Stimulated activated naive CD8-positive, alpha-beta T cell treated with anti-CD3 and anti-CD28 coated beads, Interleukin-15, Interleukin-2, amounts not matched to agents 100 ng/mL and 50 ng/mL, for 24 hours (primary cell): Measurements from ENCODE around the gene ZNF239.
A peak's percentile ranks its signal among the peaks of the same experiment; 100 is the strongest.
"Not testable (repeated sequence)": the region's sequence is repeated elsewhere in the genome, so short reads cannot be mapped to it uniquely, and the experiment has no call there.

ENCODE experiments used
- H3K27ac Mint-ChIP-seq: one replicate; pipeline ENCODE4 v1.8.0; 2021; ENCODE audit warnings: mild to moderate bottlenecking, mixed read lengths
- H3K27me3 Mint-ChIP-seq: one replicate; pipeline ENCODE4 v1.8.0; 2021; ENCODE audit warnings: mixed read lengths
- H3K36me3 Mint-ChIP-seq: one replicate; pipeline ENCODE4 v1.8.0; 2021; ENCODE audit warnings: low read depth, mixed read lengths
- H3K4me1 Mint-ChIP-seq: one replicate; pipeline ENCODE4 v1.8.0; 2021; ENCODE audit warnings: low read depth, mixed read lengths
- H3K4me3 Mint-ChIP-seq: one replicate; pipeline ENCODE4 v1.8.0; 2021; ENCODE audit warnings: mild to moderate bottlenecking, mixed read lengths
- H3K9me3 Mint-ChIP-seq: one replicate; pipeline ENCODE4 v1.8.0; 2021; ENCODE audit warnings: mixed read lengths

Gene ZNF239

DNA sequence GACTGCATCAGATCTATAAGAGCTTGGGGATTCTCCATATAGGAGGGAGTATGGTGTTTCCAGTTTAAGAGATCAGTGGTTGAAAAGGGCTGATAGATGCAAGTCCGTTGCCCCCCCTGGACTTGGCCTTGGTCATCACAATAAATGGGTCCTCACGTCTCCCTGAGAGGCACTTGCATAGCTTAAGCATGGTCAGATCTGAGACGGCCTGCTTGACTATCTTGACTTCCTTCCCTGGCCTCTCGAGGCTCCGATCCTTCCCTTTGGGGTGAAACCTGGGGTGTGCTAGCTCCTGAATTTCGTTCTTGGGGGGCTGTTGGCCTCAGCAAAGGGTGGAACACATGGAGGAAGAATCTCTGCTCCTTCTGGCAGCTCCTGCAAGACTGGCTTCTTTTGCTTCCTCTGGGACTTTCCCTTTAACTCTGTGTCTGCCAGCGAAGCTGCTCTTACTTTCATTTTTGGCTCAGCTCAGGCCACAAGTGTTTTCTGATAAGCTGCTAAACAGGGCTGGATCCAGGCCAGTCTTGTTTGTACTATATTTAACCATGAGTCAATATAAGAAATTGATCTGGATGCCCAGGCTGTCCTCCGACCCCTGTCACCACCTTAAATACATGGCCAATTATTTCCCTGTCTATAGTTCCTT lies 20.7 kb upstream of the ZNF239 start:
- Mint-ChIP-seq H3K27ac (peak overlapping the region; percentile 73), H3K27me3 (peaks cover 4% of the 10 kb centered on the region), H3K9me3 (peaks cover 14% of the 10 kb centered on the region), H3K36me3 (no peaks in the 10 kb centered on the region), H3K4me1 (peaks cover 31% of the 10 kb centered on the region), H3K4me3 (peak overlapping the region; percentile 75)

DNA sequence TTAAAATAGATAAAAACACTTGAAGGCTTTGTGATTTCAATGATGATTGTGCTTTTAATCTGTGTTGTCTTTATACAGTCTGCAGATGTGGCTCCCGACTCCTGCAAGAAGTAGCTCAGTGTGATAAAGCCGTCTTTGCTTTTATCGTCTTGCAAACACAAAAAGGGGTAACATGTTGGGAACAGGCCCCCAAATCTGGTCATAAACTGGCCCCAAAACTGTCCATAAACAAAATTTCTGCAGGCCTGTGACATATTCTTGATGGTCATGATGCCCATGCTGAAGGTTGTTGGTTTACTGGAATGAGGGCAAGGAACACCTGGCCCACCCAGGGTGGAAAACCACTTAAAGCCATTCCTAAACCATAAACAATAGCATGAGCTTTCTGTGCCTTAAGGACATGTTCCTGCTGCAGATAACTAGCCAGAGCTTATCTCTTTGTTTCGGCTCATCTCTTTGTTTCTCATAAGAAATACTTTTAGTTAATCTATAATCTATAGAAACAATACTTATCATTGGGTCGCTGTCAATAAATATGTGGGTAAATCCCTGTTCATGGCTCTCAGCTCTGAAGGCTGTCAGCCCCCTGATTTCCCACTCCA lies 17.0 kb upstream of the ZNF239 start:
- Mint-ChIP-seq H3K4me3 (no peak overlapping the region), H3K27ac (no peak overlapping the region), H3K9me3 (peaks cover 14% of the 10 kb centered on the region), H3K36me3 (no peaks in the 10 kb centered on the region), H3K4me1 (peaks cover 25% of the 10 kb centered on the region), H3K27me3 (peaks cover 9% of the 10 kb centered on the region)

DNA sequence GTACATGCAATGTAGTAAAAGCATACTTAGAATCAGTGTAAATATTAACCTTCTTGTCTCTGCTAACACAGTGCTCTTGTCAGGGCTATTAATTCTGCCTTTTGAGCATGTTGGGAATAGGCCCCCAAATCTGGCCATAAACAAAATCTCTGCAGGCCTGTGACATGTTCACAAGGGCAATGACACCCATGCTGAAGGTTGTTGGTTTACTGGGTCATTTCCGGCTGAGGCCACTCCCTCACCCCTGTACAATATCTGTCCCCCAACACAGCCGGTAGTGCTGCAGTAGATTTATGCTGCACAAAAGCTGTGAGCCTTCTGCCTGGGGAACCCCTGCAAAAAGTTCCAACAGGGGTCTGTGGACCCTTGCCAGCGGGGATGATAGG lies 12.3 kb upstream of the ZNF239 start:
- not testable (repeated sequence) for H3K9me3 Mint-ChIP-seq, H3K4me1 Mint-ChIP-seq, H3K27ac Mint-ChIP-seq, H3K27me3 Mint-ChIP-seq, H3K36me3 Mint-ChIP-seq, H3K4me3 Mint-ChIP-seq

DNA sequence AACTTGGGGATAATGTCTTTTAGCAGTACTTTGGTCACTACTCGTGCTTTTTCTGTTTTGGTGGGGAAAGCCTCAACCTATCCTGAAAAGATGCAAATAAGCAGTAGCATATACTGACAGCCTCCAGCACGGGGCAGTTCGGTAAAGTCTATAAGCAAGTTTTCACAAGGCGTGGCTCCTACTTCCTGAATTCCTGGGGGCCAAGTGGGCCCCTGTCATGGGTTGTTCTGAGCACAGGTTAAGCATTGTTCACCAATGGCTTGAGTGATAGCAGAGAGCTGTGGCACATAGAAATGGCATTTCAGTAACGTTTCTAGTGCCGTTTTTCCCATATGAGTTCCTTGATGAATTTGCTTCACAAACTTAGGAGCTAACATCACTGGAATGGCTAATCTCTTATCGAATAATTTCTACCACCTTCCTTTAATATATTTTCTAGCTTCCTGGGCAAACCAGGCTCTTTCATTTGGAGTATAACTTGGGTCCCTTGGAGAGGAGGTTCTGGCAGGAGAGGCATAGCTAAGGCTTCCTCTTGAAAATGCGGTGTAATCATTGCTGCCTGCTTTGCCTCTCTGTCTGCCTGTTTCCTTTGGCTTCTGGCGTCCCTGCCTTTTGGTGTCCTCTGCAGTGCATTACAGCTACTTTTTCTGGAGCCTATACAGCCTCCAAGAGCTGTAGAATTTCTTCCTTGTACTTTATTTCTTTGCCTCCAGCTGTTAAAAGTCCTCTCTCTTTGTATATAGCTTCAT lies 11.7 kb upstream of the ZNF239 start:
- peaks cover 5% of the 10 kb centered on the region for H3K27me3 Mint-ChIP-seq
- H3K36me3 Mint-ChIP-seq: no peaks in the 10 kb centered on the region
- no peaks in the 10 kb centered on the region for H3K9me3 Mint-ChIP-seq
- no peak overlapping the region for H3K4me3 Mint-ChIP-seq
- H3K27ac Mint-ChIP-seq: no peak overlapping the region
- H3K4me1 Mint-ChIP-seq: peaks cover 10% of the 10 kb centered on the region

DNA sequence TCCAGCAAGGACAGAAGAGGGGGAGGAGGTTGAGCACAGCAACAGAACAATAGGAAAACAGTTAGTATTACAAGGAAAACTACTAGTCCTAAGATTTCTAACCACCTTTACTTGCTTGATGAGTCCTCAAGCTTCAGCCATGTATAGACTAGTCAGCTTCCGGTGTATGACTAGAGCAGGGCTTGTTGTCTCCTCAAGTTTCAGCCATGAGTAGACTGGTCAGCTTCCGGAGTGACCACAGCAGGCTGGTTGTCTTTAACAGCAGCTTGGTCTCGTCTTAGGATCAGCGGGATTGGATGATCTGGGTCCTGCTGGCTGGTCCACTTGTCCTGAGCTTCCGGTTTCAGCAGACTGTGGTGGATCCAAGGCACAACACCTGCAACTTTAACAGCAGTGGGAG lies 10.6 kb upstream of the ZNF239 start:
- H3K36me3 Mint-ChIP-seq: no peaks in the 10 kb centered on the region
- peaks cover 10% of the 10 kb centered on the region for H3K4me1 Mint-ChIP-seq

DNA sequence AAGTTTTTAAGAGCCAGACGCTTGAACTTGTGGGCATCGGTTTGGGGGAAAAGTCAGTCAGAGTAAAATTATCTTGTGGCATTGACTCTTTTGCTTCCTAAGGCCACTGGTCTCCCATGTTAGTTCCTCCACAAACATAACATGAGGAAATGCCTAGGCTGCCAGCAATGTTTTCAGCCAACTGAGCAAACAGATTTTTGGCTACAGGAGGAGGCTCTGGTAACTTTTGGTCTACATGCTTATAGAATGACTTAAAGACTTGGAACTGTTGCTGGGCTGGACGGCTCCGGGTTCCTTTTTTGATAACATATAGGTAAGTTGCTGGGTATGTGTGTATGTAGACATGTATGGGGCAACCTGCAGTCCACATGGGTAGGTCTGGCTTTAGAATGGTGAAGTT lies 9.6 kb upstream of the ZNF239 start:
- peaks cover 5% of the 10 kb centered on the region for H3K27me3 Mint-ChIP-seq
- H3K4me3 Mint-ChIP-seq: no peak overlapping the region
- no peak overlapping the region for H3K27ac Mint-ChIP-seq
- H3K9me3 Mint-ChIP-seq: no peaks in the 10 kb centered on the region
- H3K36me3 Mint-ChIP-seq: no peaks in the 10 kb centered on the region
- H3K4me1 Mint-ChIP-seq: peaks cover 10% of the 10 kb centered on the region

More for the DNA sequence above, 10.6 kb upstream of the ZNF239 start:
- Mint-ChIP-seq H3K9me3 (no peaks in the 10 kb centered on the region), H3K27ac (no peak overlapping the region), H3K27me3 (peaks cover 5% of the 10 kb centered on the region), H3K4me3 (no peak overlapping the region)

DNA sequence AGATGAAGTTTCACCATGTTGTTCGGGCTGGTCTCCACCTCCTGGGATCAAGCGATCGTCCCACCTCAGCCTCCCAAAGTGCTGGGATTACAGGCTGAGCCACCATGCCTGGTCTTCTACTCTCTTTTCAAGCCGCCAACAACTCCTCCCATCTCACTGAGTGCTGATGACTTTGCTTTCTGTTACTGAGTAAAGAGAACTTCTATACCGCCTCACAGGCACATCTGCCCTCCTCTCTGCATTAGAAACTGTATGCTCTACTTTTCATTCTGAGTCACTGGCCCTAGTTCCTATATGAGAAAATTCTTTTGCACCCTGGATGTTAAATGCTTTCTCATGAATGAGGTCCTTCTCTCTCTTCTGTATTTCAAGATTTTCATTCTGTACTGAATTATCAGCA lies 2.2 kb upstream of the ZNF239 start:
- H3K27me3 Mint-ChIP-seq: no peaks in the 10 kb centered on the region
- peaks cover 35% of the 10 kb centered on the region for H3K9me3 Mint-ChIP-seq
- no peak overlapping the region for H3K27ac Mint-ChIP-seq
- H3K36me3 Mint-ChIP-seq: peaks cover 46% of the 10 kb centered on the region
- peaks cover 48% of the 10 kb centered on the region for H3K4me1 Mint-ChIP-seq
- no peak overlapping the region for H3K4me3 Mint-ChIP-seq

DNA sequence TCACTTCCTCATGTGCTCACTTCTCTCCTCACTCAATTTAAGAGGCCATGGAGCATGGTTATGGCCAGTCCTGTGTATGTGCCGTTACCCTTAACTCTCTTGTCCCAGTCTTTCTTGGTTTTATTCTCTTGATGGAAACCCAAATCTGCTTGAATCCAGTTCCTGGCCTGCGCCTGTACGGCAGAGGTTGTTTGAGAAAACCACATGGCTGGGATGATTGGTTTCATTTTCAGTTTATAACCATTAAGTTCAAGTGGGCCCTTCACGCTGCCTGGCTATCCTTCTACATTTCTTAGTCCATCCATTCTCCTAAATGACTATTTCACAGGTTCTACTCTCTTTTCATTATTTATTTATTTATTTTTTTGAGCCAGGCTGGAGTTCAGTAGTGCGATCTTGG lies 1.6 kb upstream of the ZNF239 start:
- H3K27ac Mint-ChIP-seq: peak overlapping the region; percentile 66
- H3K4me1 Mint-ChIP-seq: peaks cover 52% of the 10 kb centered on the region
- peak overlapping the region; percentile 38 for H3K4me3 Mint-ChIP-seq
- peaks cover 48% of the 10 kb centered on the region for H3K36me3 Mint-ChIP-seq
- H3K27me3 Mint-ChIP-seq: no peaks in the 10 kb centered on the region
- peaks cover 35% of the 10 kb centered on the region for H3K9me3 Mint-ChIP-seq

DNA sequence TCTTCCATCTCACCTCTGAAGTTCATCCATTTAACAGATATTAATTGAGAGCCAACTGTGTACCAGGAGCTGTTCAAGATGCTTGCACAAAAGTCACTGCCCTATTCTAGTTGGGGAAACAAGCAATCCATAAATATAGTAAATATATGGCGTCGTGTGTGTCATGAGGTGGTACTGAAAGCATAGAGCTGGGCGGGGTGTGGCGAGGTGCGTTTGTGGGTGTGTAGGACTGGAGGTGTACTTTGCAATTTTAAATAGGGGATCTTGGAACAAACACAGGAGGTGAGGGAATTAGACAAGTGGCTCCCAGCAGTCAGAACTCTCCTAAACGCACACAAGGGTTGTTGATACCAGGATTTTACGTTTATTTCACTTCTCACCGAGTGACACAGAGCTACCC lies 490 bp upstream of the ZNF239 start:
- Mint-ChIP-seq H3K27ac (peak overlapping the region; percentile 55), H3K36me3 (peaks cover 59% of the 10 kb centered on the region), H3K9me3 (peaks cover 40% of the 10 kb centered on the region), H3K4me1 (peaks cover 59% of the 10 kb centered on the region), H3K4me3 (peak overlapping the region; percentile 76), H3K27me3 (no peaks in the 10 kb centered on the region)

DNA sequence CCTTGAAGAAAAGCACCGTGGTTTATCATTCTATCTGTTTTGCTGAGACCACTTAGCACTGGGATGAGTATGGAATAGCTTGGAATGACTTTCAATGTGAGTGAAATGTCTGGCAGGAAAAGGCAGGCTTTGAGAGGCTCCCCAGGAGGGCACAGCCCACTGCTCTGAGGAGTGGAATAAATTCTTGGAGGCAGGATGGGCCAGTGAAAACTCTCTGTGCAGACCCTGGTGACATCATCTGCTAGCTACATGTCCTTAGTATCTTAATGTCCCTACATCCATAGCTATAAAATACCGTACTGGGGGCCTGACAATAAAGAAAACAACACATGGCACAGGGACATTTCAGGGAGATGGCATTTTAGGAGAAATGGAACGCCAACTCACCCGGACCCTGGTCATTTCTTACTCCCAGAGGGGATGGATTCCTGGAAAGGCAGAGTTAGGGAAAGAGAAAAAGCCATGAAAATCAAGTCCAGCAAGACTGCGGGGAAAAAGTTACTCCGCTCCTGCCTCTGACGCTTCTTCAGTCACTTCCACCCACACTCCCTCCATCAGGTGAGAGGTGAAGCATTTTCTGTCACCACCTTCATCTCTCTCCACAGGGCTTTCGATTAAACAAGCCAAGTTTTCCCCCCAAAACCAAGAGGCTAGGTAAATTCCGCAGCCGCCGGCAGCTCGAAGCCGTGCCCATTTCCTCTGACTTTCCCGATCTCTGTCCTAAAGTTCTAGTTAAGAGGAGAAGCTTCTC lies 991 bp downstream of the ZNF239 start:
- peaks cover 59% of the 10 kb centered on the region for H3K4me1 Mint-ChIP-seq
- H3K9me3 Mint-ChIP-seq: peaks cover 40% of the 10 kb centered on the region
- peaks cover 59% of the 10 kb centered on the region for H3K36me3 Mint-ChIP-seq
- peak overlapping the region; percentile 76 for H3K27ac Mint-ChIP-seq
- H3K27me3 Mint-ChIP-seq: no peaks in the 10 kb centered on the region
- peak overlapping the region; percentile 81 for H3K4me3 Mint-ChIP-seq

DNA sequence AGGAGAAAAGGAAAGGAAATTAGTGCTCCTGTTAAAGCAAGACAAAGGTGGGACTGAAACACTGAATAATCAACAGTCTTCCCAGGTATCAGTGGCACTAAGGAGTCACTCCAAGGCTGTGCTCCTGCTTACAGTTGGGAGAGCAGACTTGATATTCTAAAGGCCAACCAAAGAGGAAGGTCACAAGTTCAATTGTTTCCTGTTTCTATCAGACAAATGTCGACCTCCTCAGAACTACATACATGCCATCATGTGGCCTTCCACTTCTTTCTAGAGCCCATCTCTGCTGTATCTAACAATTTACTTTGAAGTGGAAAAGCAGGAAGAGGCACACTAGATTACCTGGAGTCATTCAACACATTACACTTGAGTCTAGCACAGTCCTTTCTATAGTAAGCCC lies 3.4 kb downstream of the ZNF239 start:
- Mint-ChIP-seq H3K9me3 (peaks cover 27% of the 10 kb centered on the region), H3K4me3 (no peak overlapping the region), H3K27me3 (no peaks in the 10 kb centered on the region), H3K36me3 (peaks cover 52% of the 10 kb centered on the region), H3K4me1 (peaks cover 50% of the 10 kb centered on the region), H3K27ac (no peak overlapping the region)

DNA sequence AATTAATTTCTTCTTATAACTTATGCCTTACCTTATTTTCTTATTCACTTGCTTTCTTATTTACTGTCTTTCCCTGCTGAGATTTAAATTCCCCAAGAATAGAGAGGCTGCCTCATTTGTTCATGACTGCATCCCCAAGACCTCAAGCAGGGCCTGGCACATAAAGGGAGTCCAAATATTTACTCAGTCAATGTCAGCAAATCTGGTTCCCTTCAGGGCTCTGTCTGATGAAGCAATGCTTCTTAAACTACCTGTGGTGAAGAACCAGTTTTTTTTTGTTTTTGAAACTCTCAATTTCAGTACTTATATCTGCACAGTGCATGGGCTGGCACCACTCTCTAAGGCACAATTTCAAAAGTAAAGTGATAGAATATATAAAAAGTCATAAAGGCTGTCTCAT lies 4.7 kb downstream of the ZNF239 start:
- Mint-ChIP-seq H3K4me1 (peaks cover 37% of the 10 kb centered on the region), H3K36me3 (peaks cover 51% of the 10 kb centered on the region), H3K27ac (no peak overlapping the region)

DNA sequence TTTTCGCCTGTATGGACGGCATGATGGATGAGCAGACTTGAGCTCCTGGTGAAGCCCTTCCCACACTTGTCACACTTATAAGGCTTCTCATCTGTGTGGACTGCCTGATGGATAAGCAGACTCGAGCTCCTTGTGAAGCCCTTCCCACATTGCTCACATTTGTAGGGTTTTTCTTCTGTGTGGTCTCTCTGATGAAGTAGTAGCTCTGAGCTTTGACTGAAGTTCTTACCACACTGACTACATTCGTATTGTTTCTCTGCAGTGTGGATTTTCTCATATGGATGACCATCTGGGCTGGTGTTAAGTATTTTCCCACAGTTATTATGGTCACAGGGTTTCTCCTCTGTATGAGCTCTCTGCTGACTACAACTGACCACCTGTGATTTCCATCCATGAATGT lies 17.2 kb downstream of the ZNF239 start:
- Mint-ChIP-seq H3K4me1 (no peaks in the 10 kb centered on the region), H3K4me3 (no peak overlapping the region), H3K36me3 (peaks cover 90% of the 10 kb centered on the region), H3K27me3 (no peaks in the 10 kb centered on the region), H3K9me3 (peaks cover 68% of the 10 kb centered on the region), H3K27ac (no peak overlapping the region)

More for the DNA sequence above, 4.7 kb downstream of the ZNF239 start:
- Mint-ChIP-seq H3K27me3 (no peaks in the 10 kb centered on the region), H3K4me3 (no peak overlapping the region), H3K9me3 (peaks cover 14% of the 10 kb centered on the region)

DNA sequence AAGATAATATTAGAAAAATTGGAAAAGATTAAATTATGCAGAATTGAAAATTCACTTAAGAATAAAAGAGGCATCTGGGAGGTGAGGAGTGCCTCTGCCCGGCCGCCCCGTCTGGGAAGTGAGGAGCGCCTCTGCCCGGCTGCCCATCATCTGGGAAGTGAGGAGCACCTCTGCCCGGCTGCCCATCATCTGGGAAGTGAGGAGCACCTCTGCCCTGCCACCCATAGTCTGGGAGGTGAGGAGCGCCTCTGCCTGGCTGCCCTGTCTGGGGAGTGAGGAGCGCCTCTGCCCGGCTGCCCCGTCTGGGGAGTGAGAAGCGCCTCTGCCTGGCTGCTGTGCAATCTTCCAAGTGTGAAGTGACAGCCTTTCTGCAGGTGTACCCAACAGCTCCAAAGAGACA lies 30.7 kb downstream of the ZNF239 start:
- not testable (repeated sequence) for H3K27me3 Mint-ChIP-seq, H3K4me3 Mint-ChIP-seq, H3K36me3 Mint-ChIP-seq, H3K27ac Mint-ChIP-seq, H3K4me1 Mint-ChIP-seq
- peaks cover 14% of the 10 kb centered on the region for H3K9me3 Mint-ChIP-seq
